GM03348 (cell line): ENCODE data around the gene FOXK1.
"Not testable (repeated sequence)": the region's sequence is repeated elsewhere in the genome, so short reads cannot be mapped to it uniquely, and the experiment has no call there.

ENCODE experiments used
- DNase-seq: peaks from one replicate; pipeline ENCODE4 v3.0.0; 2012; ENCODE audit warnings: low spot score

The FOXK1 gene

DNA sequence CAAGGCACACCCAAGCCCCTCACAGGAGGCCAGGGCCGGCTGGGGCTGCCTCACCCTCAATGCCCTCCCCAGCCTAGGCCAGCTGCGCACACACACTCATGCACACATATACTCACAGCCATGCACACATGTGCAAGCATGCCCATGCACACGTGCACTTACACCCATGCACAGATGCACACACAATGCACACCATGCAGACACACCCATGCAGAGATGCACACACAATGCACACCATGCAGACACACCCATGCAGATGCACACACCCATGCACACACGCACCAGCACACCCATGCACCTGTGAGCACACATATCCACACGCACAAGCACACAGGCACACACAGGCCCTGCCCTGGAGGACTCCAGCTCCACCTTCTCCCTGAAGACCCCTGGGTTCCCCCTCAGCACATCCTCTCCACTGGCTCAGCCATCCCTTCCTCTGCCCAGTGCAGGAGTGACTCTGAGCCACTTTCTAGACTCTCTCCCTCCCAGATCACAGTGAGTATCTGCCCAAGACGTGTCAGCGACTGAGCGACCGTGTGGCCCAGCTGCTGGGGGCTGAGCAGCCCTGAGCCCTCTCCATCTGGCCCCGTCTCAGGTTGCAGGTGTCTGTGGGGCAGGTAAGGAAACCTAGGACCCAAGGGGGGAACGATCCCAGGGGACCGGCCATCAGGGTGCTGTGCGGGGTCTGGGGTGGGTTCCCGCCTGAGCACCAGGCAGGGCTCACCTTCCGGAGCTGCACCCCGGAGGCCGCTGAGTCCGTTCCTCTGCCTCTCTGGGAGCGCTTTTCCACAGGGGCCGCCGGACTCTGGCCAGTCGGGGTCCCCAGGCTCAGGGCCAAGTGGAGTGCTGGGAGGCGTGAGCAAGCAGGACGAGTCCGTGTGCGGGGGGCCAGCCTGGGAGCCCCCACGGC is 119.1 kb downstream of the FOXK1 start:
- DNase-seq: no peak

- no peak for DNase-seq
Measured at GRCh38 chr7:4801839-4802231, 119.7 kb downstream of the FOXK1 start.

DNA sequence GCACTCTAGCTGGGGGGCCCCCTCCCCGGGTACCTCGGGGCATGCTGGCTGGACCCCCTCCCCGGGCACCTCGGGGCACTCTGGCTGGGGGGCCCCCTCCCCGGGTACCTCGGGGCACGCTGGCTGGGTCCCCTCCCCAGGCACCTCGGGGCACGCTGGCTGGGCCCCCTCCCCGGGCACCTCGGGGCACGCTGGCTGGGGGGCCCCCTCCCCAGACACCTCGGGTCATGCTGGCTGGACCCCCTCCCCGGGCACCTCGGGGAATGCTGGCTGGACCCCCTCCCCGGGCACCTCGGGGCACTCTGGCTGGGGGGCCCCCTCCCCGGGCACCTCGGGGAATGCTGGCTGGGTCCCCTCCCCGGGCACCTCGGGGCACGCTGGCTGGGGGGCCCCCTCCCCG is 120.5 kb downstream of the FOXK1 start:
- not testable (repeated sequence) for DNase-seq

- no peak for DNase-seq
Measured at GRCh38 chr7:4803397-4804241, 121.5 kb downstream of the FOXK1 start.

DNA sequence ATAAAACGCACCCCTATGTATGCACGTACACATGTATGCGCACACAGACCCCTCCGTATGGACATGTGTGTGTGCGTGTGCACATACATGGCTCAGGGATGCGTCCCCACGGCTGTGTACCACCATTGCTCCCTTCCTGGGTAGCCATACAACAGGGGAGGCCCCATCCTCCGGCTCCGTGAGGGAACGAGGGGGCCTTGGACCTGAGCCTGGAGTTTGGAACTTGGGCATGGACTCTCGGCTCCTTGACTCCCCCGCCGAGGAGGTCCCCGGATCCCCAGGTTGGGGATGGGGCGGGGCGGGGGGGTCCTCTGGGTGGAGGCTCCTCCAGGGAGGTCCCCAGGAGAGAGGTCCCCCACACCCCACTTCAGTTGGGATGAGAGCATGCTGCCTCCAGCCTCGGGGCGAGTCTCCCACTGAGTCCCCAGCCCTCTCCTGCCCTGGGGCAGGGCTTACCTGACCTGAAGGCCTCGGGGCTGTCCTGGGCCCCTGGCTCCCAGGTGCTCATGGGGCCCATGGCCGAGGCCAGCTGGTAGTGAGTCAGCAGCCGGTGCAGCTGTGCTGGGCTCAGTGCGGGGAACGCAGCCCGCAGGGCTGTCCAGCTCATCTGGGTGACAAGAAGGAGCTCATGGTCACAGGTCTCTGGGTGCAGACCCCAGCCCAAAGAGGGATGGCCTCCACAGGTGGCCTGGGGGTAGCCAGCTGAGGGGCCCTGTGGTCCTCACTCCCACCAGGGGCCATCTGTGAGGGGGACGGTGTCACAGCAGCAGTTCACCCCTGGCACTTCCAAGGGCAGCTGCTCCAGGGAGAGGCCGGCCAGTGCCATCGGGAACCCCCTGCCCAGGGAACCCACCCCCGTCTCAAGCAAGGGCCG is 123.3 kb downstream of the FOXK1 start:
- DNase-seq: no peak

DNA sequence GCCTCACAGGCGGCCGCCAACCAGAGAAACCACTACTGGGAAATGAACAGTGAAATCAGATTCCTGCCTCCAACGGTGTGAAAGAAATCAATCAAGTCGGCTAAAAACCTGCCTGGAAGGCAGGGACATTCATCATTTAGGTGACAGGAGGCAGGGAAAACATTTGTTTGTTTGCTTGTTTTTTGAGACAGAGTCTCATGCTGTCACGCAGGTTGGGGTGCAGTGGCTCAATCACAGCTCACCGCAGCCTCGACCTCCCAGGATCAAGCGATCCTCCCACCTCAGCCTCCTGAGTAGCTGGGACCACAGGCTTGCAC is 123.8 kb downstream of the FOXK1 start:
- DNase-seq: no peak

DNA sequence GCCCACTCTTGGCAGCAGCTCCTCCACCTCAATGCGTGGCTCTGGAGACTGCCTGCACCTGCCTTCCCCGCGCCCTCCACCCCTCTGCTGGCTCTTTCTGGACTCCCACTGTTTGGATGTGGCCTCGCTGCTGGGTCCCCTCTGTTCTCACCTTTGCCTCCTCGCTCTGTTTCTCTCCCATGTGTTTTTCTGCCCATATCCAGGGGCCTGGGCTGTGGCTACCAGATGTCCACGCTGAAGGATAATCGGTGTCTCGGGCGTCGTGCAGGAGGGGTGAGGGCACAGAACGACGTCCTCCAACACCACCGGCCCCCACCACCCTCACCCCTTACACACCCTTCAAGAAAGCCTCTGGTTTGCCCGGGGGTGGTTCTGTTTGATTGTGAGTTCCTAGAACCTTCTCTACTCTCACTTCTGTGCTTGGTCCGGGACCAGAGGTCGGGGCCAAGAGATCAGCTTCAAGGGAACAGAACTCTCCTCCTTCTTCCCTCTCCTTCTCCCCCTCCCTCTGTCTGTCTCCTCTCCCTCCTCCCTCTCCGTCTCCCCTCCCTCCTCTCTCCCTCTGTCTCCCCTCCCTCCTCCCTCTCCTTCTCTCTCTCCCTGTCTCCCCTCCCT is 125.0 kb downstream of the FOXK1 start:
- no peak for DNase-seq

DNA sequence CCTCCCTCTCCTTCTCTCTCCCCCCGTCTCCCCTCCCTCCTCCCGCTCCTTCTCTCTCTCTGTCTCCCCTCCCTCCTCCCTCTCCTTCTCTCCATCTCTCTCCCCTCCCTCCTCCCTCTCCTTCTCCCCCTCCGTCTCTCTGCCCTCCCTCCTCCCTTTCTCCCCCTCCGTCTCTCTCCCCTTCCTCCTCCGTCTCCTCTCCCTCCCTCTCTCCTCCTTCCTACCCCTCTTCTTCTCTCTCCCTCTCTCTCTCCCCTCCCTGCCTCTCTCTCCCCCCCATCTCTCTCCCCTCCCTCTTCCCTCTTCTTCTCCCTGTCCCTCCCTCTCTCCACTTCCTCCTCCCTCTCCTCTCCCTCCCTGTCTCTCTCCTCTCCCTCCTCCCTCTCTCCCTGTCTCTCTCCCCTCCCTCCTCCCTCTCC is 125.5 kb downstream of the FOXK1 start:
- DNase-seq: no peak

- no peak for DNase-seq
Measured at GRCh38 chr7:4808026-4808425, 125.9 kb downstream of the FOXK1 start.

GRCh38 chr7:4808565-4808964 is 126.5 kb downstream of the FOXK1 start:
- no peak for DNase-seq

DNA sequence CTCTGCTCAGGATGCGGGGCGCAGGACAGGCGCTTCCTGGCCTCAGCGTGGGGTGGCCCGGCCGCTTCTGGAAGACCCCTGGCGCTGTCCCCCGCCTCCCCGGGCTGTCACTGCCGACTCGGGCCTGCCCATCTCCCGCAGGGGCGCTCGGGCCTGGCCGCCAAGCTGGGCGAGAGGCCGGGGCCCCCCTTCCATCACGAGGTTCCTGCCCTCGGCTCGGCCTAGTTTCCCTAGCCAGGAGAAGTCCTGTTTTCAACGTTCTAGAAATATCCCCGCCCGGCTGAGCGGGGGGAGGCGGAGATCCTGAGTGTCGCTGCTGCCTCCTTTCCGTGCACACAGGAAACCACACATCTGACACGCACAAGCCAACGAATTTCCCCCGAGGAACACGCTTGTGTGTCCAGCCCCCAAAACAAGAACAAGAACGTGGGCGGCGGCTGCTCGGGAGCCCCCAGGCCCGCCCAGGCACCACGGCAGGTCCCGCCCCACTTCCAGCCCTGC is 127.0 kb downstream of the FOXK1 start:
- no peak for DNase-seq

DNA sequence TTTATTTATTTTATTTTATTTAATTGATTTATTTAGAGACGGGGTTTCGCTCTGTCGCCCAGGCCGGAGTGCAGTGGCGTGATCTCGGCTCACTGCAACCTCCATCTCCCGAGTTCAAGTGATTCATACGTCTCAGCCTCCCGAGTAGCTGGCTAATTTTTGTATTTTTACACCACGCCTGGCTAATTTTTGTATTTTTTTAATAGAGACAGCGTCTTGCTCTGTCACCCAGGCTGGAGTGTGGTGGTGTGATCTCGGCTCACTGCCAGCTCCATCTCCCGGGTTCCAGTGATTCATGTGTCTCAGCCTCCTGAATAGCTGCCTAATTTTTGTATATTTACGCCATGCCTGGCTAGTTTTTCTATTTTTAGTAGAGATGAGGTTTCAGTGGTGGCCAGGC is 127.6 kb downstream of the FOXK1 start:
- no peak for DNase-seq

- DNase-seq: no peak
Measured at GRCh38 chr7:4814433-4814832, 132.3 kb downstream of the FOXK1 start.

DNA sequence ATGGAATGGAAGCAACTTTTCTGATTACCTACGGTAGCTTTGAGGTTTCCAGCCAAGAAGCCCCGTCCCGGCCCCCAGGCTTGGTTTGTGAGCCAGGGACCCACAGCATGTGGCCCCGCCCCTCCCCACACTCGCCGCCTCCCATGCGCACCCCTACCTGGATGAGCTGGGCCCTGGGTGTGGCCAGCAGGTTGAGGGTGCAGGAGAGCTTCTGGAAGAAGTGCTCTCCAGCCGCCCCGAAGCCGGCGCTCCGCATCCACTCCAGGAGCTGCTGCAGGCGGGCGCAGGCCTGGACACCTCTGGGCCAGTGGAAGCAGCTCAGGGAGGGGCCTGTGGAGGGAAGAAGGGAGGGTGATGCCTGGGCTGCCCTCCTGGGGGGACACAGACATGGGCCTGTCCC is 133.0 kb downstream of the FOXK1 start:
- DNase-seq: no peak

DNA sequence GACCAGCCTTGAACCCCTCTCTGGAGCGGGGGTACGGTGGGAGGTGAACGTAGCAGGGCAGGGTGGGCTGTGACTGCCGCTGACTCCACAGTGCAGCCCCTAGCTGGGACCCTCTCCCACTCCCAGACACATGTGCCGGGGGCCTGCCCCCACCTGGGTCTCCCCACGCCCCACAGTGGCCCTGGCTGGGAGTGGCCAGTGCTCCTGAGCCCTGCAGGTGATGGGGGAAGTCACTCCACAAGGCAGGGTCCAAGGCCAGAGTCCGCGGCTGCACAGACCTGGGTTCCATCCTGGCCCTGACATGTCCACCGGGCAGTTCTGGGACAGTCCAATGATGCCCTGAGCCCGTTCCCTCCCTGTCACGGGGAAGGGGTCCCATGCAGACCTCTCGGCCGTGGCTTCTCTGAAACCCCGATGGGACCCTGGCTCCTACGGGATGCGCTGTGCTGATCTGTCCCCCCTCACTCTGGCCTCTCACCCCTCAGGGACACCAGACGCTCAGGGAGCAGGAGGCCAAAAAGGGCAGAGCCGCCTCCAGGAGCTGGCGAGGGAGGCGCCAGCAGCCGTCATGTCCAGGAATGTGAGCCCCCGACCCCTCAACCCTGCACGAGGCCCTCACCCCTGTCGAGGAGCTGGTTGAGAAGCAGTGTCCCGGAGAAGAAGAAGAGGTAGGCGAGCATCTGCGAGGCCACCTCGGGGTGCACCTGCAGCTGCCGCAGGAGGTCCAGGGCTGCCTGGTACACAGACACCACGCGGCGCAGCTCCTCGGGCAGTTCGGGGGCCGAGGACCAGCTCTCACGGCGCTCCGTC is 133.7 kb downstream of the FOXK1 start:
- no peak for DNase-seq

DNA sequence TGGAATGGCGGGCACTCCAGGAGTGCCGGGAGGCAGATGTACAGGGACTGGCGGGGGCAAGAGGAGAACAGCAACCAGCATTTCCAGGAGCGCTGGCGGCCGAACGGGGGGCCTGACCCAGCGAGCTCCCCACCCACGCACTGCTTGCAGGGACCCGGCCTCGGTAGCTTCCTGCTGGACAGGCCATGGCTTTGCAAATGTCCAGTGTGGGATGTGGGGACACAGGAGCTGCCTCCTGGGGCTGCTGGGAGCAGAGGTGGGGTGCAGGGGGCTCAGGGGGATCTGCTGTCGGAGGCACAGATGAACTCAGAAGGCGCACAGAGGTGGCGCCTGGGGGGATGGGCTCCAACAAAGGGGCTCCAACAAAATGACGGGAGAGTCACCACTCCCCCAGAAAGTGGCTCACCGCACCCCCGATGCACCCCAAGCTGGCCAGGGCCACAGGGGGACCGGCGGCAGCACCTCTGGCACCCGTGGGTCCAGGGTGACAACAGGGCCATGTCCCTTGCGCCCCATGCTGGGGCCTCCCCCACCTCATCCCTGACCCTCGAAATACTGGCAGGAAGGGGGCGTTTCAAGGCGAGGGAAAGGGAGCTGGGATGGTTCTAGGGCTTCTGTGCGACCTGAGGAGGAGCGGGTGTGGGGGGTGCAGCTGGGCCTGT is 134.5 kb downstream of the FOXK1 start:
- no peak for DNase-seq

DNA sequence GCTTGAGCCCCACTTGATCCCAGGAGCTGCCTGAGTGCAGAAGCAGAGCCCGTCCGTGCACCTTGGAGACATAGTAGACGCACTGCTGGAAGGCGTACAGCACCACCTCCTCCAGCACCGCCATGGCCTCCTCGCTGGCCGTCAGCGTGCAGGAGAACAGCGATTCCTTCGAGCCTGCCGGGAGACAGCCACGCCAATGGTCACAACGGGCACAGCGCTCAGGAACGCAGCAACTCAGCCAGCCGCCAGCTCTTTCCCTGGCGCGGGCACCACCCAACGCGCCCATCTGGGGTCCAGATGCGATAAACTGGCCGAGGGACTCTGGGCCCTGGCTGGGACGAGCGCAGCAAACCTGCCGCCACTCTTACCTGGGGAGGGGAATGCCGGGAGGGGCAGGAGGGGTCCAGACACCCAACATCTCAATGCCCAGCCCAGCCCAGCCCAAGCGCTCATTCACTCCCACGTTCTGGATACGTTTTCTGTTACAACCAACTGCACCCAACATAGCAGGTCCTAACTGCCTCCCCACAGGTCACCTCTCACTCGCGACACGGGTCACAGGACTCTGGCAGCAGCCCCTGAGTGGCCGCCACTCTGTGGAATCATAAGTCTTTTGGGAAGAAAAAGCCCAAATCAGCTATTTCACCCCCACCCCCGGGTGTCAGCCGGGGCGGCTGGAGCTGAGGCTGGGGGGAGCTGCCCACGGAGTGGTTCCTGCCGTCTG is 135.2 kb downstream of the FOXK1 start:
- no peak for DNase-seq

DNA sequence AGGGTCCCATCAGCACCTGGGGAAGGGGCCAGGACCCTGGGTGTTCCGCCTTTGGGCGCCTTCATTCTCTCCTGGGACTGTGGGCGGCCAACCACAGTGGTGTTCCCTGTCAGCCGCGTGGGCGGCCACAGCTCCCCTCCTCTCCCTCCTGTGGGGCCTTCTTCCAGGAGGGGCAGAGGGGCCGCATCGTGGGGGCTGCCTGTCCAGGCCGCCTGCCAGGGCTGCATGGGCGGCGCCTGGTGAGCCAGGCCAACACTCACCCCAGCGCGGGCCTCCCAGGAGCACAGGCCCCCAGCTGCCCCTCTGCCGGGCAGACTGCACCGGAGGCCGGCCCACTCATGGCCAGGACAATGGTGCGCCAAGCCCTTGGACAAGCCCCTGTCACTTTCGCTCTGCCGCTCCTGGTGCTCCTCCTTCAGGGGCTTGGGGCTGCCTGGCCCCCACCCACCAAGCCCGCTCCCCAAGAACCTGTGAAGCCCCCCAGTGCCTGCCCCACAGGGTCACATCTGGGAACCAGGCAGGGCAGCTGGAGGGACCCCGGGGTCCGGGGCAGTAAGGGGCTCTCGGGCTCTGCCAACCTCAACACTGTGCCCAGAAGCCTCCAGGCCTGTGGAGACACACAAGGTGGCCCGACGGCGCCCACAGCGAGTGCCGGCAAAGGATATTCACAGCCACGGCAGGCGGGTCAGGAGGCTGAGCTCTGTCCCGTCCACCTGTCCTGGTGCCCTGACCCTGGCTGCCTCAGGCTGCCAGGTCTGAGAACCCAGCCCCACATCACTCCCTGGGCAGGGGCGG is 136.1 kb downstream of the FOXK1 start:
- no peak for DNase-seq
